K562 treated with DMSO at 1 percent for 24 hours (cell line): ENCODE measurements around the gene SPACA1. TPM values are rescaled to one million over a fixed set of nuclear protein-coding genes. Genes with fewer than 3 reads are reported as not detected.

Experiments used
- total RNA-seq: library from RNA; unstranded; fragments of 300-600 nt; gene quantifications from 2 replicates; pipeline ENCODE4 v1.2.3, GENCODE V29; 2022; ENCODE audit warnings: low read depth; ENCODE audit not compliant: insufficient read depth

SPACA1 gene, protein sequence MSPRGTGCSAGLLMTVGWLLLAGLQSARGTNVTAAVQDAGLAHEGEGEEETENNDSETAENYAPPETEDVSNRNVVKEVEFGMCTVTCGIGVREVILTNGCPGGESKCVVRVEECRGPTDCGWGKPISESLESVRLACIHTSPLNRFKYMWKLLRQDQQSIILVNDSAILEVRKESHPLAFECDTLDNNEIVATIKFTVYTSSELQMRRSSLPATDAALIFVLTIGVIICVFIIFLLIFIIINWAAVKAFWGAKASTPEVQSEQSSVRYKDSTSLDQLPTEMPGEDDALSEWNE
- not detected in 2 replicates for total RNA-seq

DNA sequence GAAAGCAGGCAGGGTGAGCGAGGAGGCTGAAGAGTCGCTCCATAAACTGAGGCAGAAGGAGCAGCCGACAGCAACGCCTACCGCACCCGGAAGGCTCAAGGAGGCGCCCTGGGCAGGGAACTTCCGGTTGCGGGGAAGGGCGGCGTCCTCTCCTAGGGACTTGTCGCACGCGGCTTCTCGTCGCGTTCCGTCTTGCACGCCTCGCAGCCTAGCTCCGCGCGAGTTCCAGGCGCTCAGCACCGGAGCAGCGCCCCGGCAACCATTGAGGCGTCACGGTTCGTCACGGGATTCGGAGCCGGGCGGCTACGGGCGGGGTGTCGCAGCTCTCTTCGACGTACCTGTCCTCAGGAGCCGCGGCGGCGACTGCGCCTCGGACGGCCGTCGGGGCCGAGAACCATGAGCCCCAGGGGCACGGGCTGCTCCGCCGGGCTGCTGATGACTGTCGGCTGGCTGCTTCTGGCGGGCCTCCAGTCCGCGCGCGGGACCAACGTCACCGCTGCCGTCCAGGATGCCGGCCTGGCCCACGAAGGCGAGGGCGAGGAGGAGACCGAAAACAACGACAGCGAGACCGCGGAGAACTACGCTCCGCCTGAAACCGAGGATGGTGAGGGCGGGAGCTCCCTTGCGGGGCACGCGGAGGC is at the start of gene SPACA1:
Gene SPACA1, plus strand, starts transcription at position 332 of the 641 bp plus-strand sequence. Its CDS starts 65 bp downstream, at position 397.

Other genes starting within 250 kb of the SPACA1 start
- 2.0 and 2.1 TPM in 2 replicates for gene CNR1, start 118.5 kb downstream of the SPACA1 start, total RNA-seq